ENCODE results near the gene SCD5. TPM values are rescaled to one million over a fixed set of nuclear protein-coding genes. Genes with fewer than 3 reads are reported as not detected.

SCD5 gene
- total RNA-seq, 2 experiments from 2014 or later: 0.47 to 0.76 TPM

DNA sequence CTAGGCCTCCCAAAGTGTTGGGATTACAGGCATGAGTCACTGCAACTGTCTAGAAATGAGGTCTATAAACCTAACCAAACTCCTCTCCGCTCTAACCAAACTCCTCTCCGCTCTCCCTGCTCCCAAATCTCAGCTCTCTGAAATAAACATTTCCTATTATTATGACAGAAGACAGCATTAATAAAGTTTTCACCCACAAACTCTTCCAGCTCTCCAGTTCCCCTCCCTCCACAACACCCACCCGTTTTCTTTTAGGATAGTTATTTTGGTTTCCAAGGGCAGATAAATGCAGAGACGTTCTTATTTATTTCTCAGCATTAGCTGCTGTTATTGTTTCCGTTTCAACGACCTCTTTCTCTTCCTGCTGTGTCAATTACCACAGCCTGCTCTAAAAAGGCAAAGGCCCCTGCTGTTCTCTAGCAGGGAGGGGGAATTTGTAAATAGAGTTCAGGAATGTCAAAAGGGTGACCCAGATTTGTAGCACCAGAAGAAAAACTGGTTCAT lies 13.3 kb upstream of the SCD5 start:
- H3K4me3 ChIP-seq (ENCODE audit: low read depth, low read length, poor library complexity, severe bottlenecking): no peak overlapping the region
- H3K9me3 ChIP-seq (ENCODE audit: low read length): no peaks in the 10 kb centered on the region
- DNase-seq (ENCODE audit: low spot score): no peak
- H3K79me2 ChIP-seq (ENCODE audit: insufficient read depth, low read depth, low read length): no peaks in the 10 kb centered on the region
- intact Hi-C loops (cut with micrococcal nuclease; ENCODE audit: unreplicated experiment): no loop called here
- no peaks in the 10 kb centered on the region for H3K4me1 ChIP-seq (ENCODE audit: insufficient read depth, low read length, poor library complexity, severe bottlenecking)
- no peak overlapping the region for H3K27ac ChIP-seq (ENCODE audit: low read depth, low read length, poor library complexity, severe bottlenecking)
- CTCF ChIA-PET (ENCODE audit: unreplicated experiment): no interaction called here
- H3K4me2 ChIP-seq (ENCODE audit: low read length): no peak overlapping the region
- no peaks in the 10 kb centered on the region for H3K36me3 ChIP-seq (ENCODE audit: insufficient read depth, low read length)
- H2AFZ ChIP-seq (ENCODE audit: low read length): no peak overlapping the region
- TF ChIP-seq, protein P1, sequence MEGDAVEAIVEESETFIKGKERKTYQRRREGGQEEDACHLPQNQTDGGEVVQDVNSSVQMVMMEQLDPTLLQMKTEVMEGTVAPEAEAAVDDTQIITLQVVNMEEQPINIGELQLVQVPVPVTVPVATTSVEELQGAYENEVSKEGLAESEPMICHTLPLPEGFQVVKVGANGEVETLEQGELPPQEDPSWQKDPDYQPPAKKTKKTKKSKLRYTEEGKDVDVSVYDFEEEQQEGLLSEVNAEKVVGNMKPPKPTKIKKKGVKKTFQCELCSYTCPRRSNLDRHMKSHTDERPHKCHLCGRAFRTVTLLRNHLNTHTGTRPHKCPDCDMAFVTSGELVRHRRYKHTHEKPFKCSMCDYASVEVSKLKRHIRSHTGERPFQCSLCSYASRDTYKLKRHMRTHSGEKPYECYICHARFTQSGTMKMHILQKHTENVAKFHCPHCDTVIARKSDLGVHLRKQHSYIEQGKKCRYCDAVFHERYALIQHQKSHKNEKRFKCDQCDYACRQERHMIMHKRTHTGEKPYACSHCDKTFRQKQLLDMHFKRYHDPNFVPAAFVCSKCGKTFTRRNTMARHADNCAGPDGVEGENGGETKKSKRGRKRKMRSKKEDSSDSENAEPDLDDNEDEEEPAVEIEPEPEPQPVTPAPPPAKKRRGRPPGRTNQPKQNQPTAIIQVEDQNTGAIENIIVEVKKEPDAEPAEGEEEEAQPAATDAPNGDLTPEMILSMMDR (conservative IDR thresholded peaks at IDR 0.05; ENCODE audit: low read length): no peak
- no peak for TF ChIP-seq EZH2phosphoT487 (IDR thresholded peaks at IDR 0.05; ENCODE audit: borderline replicate concordance, low read depth, low read length)
- POLR2A ChIA-PET: interaction anchor here (0.7 to 1.3 kb wide), 2 partner anchors 9 to 125 kb away, joined by 3 to 5 read pairs; no protein-coding TSS in a partner anchor
- BruUV-seq (replicated peaks): no TSS peak
- H4K20me1 ChIP-seq (ENCODE audit: insufficient read depth, low read length): no peaks in the 10 kb centered on the region
- no peaks in the 10 kb centered on the region for H3K9me2 ChIP-seq (ENCODE audit: insufficient read depth, low read length)

DNA sequence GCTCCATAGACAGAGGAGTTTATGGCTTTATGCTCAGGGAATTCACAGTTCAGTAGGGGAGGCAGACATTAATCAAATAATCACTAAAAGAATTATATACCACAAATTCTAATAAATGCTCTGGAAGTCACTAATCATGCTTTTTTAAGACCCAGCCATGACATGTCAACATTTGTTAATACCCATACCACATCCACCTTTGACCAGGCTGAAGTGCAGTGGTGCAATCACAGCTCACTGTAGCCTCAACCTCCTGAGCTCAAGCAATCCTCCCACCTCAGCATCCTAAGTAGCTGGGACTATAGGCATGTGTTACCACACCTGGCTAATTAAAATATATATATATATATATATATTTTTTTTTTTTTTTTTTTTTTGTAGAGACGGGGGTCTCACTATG lies 12.8 kb upstream of the SCD5 start:
- TF ChIP-seq, protein P1 (conservative IDR thresholded peaks at IDR 0.05; ENCODE audit: low read length): no peak
- TF ChIP-seq EZH2phosphoT487 (IDR thresholded peaks at IDR 0.05; ENCODE audit: borderline replicate concordance, low read depth, low read length): no peak
- no peaks in the 10 kb centered on the region for H3K79me2 ChIP-seq (ENCODE audit: insufficient read depth, low read depth, low read length)
- intact Hi-C loops (cut with micrococcal nuclease; ENCODE audit: unreplicated experiment): no loop called here
- no peaks in the 10 kb centered on the region for H3K4me1 ChIP-seq (ENCODE audit: insufficient read depth, low read length, poor library complexity, severe bottlenecking)
- H3K4me3 ChIP-seq (ENCODE audit: low read depth, low read length, poor library complexity, severe bottlenecking): no peak overlapping the region
- CTCF ChIA-PET (ENCODE audit: unreplicated experiment): no interaction called here
- no peaks in the 10 kb centered on the region for H4K20me1 ChIP-seq (ENCODE audit: insufficient read depth, low read length)
- no TSS peak for BruUV-seq (replicated peaks)
- POLR2A ChIA-PET: interaction anchor here (0.7 to 1.3 kb wide), 2 partner anchors 9 to 125 kb away, joined by 3 to 5 read pairs; no protein-coding TSS in a partner anchor
- H3K9me2 ChIP-seq (ENCODE audit: insufficient read depth, low read length): no peaks in the 10 kb centered on the region
- no peaks in the 10 kb centered on the region for H3K36me3 ChIP-seq (ENCODE audit: insufficient read depth, low read length)
- no peak for DNase-seq (ENCODE audit: low spot score)
- H3K9me3 ChIP-seq (ENCODE audit: low read length): no peaks in the 10 kb centered on the region
- no peak overlapping the region for H3K4me2 ChIP-seq (ENCODE audit: low read length)
- H3K27ac ChIP-seq (ENCODE audit: low read depth, low read length, poor library complexity, severe bottlenecking): no peak overlapping the region
- no peak overlapping the region for H2AFZ ChIP-seq (ENCODE audit: low read length)

DNA sequence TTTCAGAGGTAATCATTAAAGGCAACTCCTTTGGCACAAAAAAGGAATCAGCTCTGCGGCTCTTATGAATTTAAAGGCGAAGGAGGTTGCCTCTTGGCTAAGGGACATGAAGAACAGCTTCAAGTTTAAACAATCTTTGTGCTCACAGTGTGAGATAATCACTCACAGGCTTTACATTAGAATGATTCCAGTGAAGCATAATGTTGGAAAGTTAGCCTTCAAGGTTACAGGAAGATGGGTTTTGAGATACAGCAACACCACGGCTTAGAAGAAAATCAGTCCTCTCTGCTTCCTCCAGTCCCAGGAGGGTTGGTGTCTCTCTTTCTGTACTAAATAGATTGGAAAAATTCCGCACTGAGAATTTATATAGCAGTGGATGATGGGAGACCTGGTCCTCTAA lies 11.6 kb upstream of the SCD5 start:
- Histone ChIP-seq H3K27ac (ENCODE audit: low read depth, low read length, poor library complexity, severe bottlenecking) (no peak overlapping the region), H3K79me2 (ENCODE audit: insufficient read depth, low read depth, low read length) (no peaks in the 10 kb centered on the region), H3K36me3 (ENCODE audit: insufficient read depth, low read length) (no peaks in the 10 kb centered on the region), H3K4me2 (ENCODE audit: low read length) (no peak overlapping the region), H2AFZ (ENCODE audit: low read length) (no peak overlapping the region), H3K4me3 (ENCODE audit: low read depth, low read length, poor library complexity, severe bottlenecking) (no peak overlapping the region), H3K9me2 (ENCODE audit: insufficient read depth, low read length) (no peaks in the 10 kb centered on the region), H4K20me1 (ENCODE audit: insufficient read depth, low read length) (no peaks in the 10 kb centered on the region), H3K9me3 (ENCODE audit: low read length) (no peaks in the 10 kb centered on the region), H3K4me1 (ENCODE audit: insufficient read depth, low read length, poor library complexity, severe bottlenecking) (no peaks in the 10 kb centered on the region)
- no peak for DNase-seq (ENCODE audit: low spot score)
- POLR2A ChIA-PET: no interaction called here
- TF ChIP-seq EZH2phosphoT487 (IDR thresholded peaks at IDR 0.05; ENCODE audit: borderline replicate concordance, low read depth, low read length): no peak
- TF ChIP-seq, protein P1 (conservative IDR thresholded peaks at IDR 0.05; ENCODE audit: low read length): no peak
- BruUV-seq (replicated peaks): no TSS peak
- intact Hi-C loops (cut with micrococcal nuclease; ENCODE audit: unreplicated experiment): no loop called here
- CTCF ChIA-PET (ENCODE audit: unreplicated experiment): no interaction called here

Data from OCI-LY7 (cell line).